B cell (primary cell): Measurements from ENCODE around the gene GTPBP6. TPM values are rescaled to one million over a fixed set of nuclear protein-coding genes. Genes with fewer than 3 reads are reported as not detected.

ENCODE experiments used
- ATAC-seq: fragments of 200-7000 bp; cut with Tn5 transposase; one replicate; pipeline ENCODE4 v1.10.0; 2021; ENCODE audit warnings: low read depth, mild to moderate bottlenecking, moderate number of reproducible peaks, moderate library complexity
- CTCF ChIA-PET: fragments of 350-600 bp; sonication (Branson Sonifier 250); formaldehyde crosslinking; loops from one replicate; lab custom pipeline; 2021; ENCODE audit warnings: antibody characterized with exemption, inconsistent platforms; lab: Charles Lee
- POLR2A ChIA-PET: fragments of 350-600 bp; sonication (Branson Sonifier 250); formaldehyde crosslinking; loops from one replicate; lab custom pipeline; 2021; ENCODE audit warnings: antibody characterized with exemption; lab: Charles Lee
- DNase-seq: peaks from one replicate; pipeline ENCODE4 v3.0.0; 2013
- H2AFZ ChIP-seq: 2 replicates; pipeline ENCODE4 v1.6.1; 2012; ENCODE audit warnings: mild to moderate bottlenecking, low read depth, low read length; ENCODE audit not compliant: insufficient read depth, poor library complexity, severe bottlenecking
- H3K27ac ChIP-seq, 2 donors: 1 replicate in 1 of 2; 2 replicates in 1 of 2; pipeline ENCODE4 v1.5.1; 2012 to 2013; ENCODE audit warnings: low read length in 2 of 2, mild to moderate bottlenecking in 2 of 2, moderate library complexity in 1 of 2
- H3K27me3 ChIP-seq, 4 experiments: fragments of 200-600 bp in 1 of 4; sonication (generic) in 1 of 4; replicated peaks in 1 of 4; 1 replicate in 2 of 4; 2 replicates in 2 of 4; pipeline versions ENCODE4 v1.6.1 to v1.7.0; 2013 to 2016; ENCODE audit warnings: low read length in 3 of 4, mild to moderate bottlenecking in 2 of 4, mixed read lengths in 1 of 4, moderate library complexity in 1 of 4; ENCODE audit not compliant: insufficient read depth in 4 of 4, control insufficient read depth in 3 of 4; ENCODE audit errors: control extremely low read depth in 1 of 4
- H3K36me3 ChIP-seq, 2 experiments: replicated peaks in 1 of 2; 1 replicate in 1 of 2; 2 replicates in 1 of 2; pipeline versions ENCODE4 v1.6.1 to v1.7.1; 2013; ENCODE audit warnings: low read length in 1 of 2; ENCODE audit not compliant: insufficient read depth in 2 of 2, control insufficient read depth in 1 of 2; ENCODE audit errors: control extremely low read depth in 1 of 2, extremely low read depth in 1 of 2
- H3K4me1 ChIP-seq, 2 donors: fragments of 200-600 bp in 1 of 2; sonication (generic) in 1 of 2; 1 replicate in 1 of 2; 2 replicates in 1 of 2; pipeline versions ENCODE4 v1.5.1 to v1.6.1; 2013 to 2017; ENCODE audit warnings: low read length in 2 of 2; ENCODE audit not compliant: control insufficient read depth in 2 of 2, insufficient read depth in 2 of 2
- H3K4me2 ChIP-seq: replicated peaks from 2 replicates; pipeline ENCODE3; 2012; ENCODE audit warnings: mild to moderate bottlenecking, low read depth, low read length; ENCODE audit not compliant: poor library complexity, severe bottlenecking
- H3K4me3 ChIP-seq, 5 experiments: fragments of 200-600 bp in 1 of 5; sonication (generic) in 1 of 5; 1 replicate in 3 of 5; 2 replicates in 2 of 5; pipeline versions ENCODE4 v1.5.1 to v1.7.0; 2011 to 2016; ENCODE audit warnings: low read length in 4 of 5, mild to moderate bottlenecking in 4 of 5, low read depth in 2 of 5, control low read depth in 1 of 5, moderate library complexity in 1 of 5; ENCODE audit not compliant: insufficient read depth in 1 of 5; ENCODE audit errors: control extremely low read depth in 1 of 5, extremely low read depth in 1 of 5
- H3K79me2 ChIP-seq: fragments of 200-600 bp; sonication (generic); one replicate; pipeline ENCODE4 v1.6.0; 2016; ENCODE audit warnings: low read length; ENCODE audit not compliant: control insufficient read depth, insufficient read depth
- H3K9ac ChIP-seq: fragments of 200-600 bp; sonication (generic); 2 replicates; pipeline ENCODE4 v1.6.1; 2017; ENCODE audit warnings: mild to moderate bottlenecking, low read length, moderate library complexity
- H3K9me3 ChIP-seq, 3 donors: one replicate each; pipeline versions ENCODE4 v1.6.1 to v1.7.1; 2013; ENCODE audit warnings: low read length in 2 of 3; ENCODE audit not compliant: control insufficient read depth in 2 of 3, insufficient read depth in 1 of 3; ENCODE audit errors: control extremely low read depth in 1 of 3
- H4K20me1 ChIP-seq: 2 replicates; pipeline ENCODE4 v1.6.0; 2012; ENCODE audit warnings: mild to moderate bottlenecking, low read length; ENCODE audit not compliant: insufficient read depth, control insufficient read depth, poor library complexity, severe bottlenecking
- H3K27ac Mint-ChIP-seq: one replicate; pipeline ENCODE4 v1.8.0; 2021; ENCODE audit warnings: mixed read lengths
- H3K27me3 Mint-ChIP-seq: one replicate; pipeline ENCODE4 v1.8.0; 2021; ENCODE audit warnings: mixed read lengths
- H3K4me1 Mint-ChIP-seq: one replicate; pipeline ENCODE4 v1.8.0; 2021; ENCODE audit warnings: mixed read lengths
- H3K4me3 Mint-ChIP-seq: one replicate; pipeline ENCODE4 v1.8.0; 2021; ENCODE audit warnings: mixed read lengths
- H3K9me3 Mint-ChIP-seq: one replicate; pipeline ENCODE4 v1.8.0; 2022; ENCODE audit warnings: mixed read lengths; ENCODE audit not compliant: insufficient read depth
- CTCF ChIP-seq: fragments of 200-600 bp; IDR thresholded peaks from one replicate; pipeline ENCODE4 v1.8.0; 2022; ENCODE audit warnings: antibody characterized with exemption, mild to moderate bottlenecking
- EZH2 ChIP-seq: IDR thresholded peaks from 2 replicates; pipeline ENCODE4 v1.6.1; 2012; ENCODE audit warnings: borderline replicate concordance, low read depth, mild to moderate bottlenecking, moderate library complexity, low read length; ENCODE audit not compliant: insufficient read depth, poor library complexity, severe bottlenecking
- WGBS: methylation state at CpG from one replicate; pipeline ENCODE4 v1.1.5; 2013; ENCODE audit warnings: missing lambda C conversion rate; ENCODE audit not compliant: insufficient coverage; 5-methylcytosine and 5-hydroxymethylcytosine counted together
- intact Hi-C: fragments of 100-400 bp; cut with micrococcal nuclease; formaldehyde crosslinking; loops from one replicate; pipeline ENCODE4 v1.10.0; 2022
- polyA plus RNA-seq: library from polyadenylated mRNA; depleted of rRNA; stranded (reverse); fragments of >200 nt; gene quantifications from 2 replicates; pipeline ENCODE4 v1.2.3, GENCODE V29; 2012
- total RNA-seq, 2 donors: library from RNA; stranded (reverse); fragments of 120-200 nt in 1 of 2; gene quantifications; 1 replicate in 1 of 2; 2 replicates in 1 of 2; pipeline versions ENCODE4 v1.2.3 to v1.2.4, GENCODE V29; 2013 to 2022

Gene GTPBP6
- total and polyA plus RNA-seq, 2 donors (not counting 1 experiment from before 2014, with no cell fraction given): 72.9 to 82.9 TPM

- Mint-ChIP-seq H3K4me3 (no peak overlapping the region), H3K27ac (no peak overlapping the region), H3K27me3 (no peaks in the 10 kb centered on the region), H3K4me1 (no peaks in the 10 kb centered on the region), H3K9me3 (no peaks in the 10 kb centered on the region)
- intact Hi-C loops: no loop called here
- H3K27me3 ChIP-seq: peaks cover 0 to 20% (median 5%) of the 10 kb centered on the region in 4 experiments
- no peak overlapping the region for H3K27ac ChIP-seq
- WGBS: 96% methylated on average over 19 of the region's 23 CpGs
- no peaks in the 10 kb centered on the region for H4K20me1 ChIP-seq
- ATAC-seq (no peak), DNase-seq (no peak)
- TF ChIP-seq EZH2 (no peak), CTCF (no peak)
- no peak overlapping the region for H3K4me2 ChIP-seq
- H3K4me3 ChIP-seq: no peak overlapping the region
- no peaks in the 10 kb centered on the region for H3K79me2 ChIP-seq
- H3K9ac ChIP-seq: no peak overlapping the region
- POLR2A ChIA-PET: no interaction called here
- peaks cover 15 to 16% of the 10 kb centered on the region in 2 donors for H3K4me1 ChIP-seq
- peaks cover 0 to 7% of the 10 kb centered on the region in 2 experiments for H3K36me3 ChIP-seq
- H2AFZ ChIP-seq: no peak overlapping the region
- CTCF ChIA-PET: no interaction called here
- H3K9me3 ChIP-seq: peaks cover 0 to 14% (median 0%) of the 10 kb centered on the region in 3 donors
Observed at GRCh38 chrX:332496-332860, 13.9 kb upstream of the GTPBP6 start.

GRCh38 chrX:331825-332495, 13.4 kb upstream of the GTPBP6 start:
- Histone ChIP-seq H3K9me3 (peaks cover 0 to 12% (median 0%) of the 10 kb centered on the region in 3 donors), H3K27me3 (peaks cover 0 to 20% (median 5%) of the 10 kb centered on the region in 4 experiments), H3K9ac (peak overlapping the region; percentile 41), H3K36me3 (peaks cover 0 to 6% of the 10 kb centered on the region in 2 experiments), H3K4me2 (peak overlapping the region; percentile 68), H3K27ac (no peak overlapping the region), H2AFZ (peak overlapping the region; percentile 31), H3K4me3 (peak overlapping the region in 1 of 5 experiments; percentile 52), H3K4me1 (peaks cover 15 to 16% of the 10 kb centered on the region in 2 donors), H3K79me2 (no peaks in the 10 kb centered on the region), H4K20me1 (no peaks in the 10 kb centered on the region)
- intact Hi-C loops: no loop called here
- no peak for ATAC-seq
- CTCF ChIA-PET: no interaction called here
- no peaks in the 10 kb centered on the region for H3K27me3 Mint-ChIP-seq
- TF ChIP-seq CTCF (no peak), EZH2 (no peak)
- 70% methylated on average over 27 of the region's 35 CpGs for WGBS
- no peaks in the 10 kb centered on the region for H3K9me3 Mint-ChIP-seq
- no peak overlapping the region for H3K4me3 Mint-ChIP-seq
- H3K4me1 Mint-ChIP-seq: no peaks in the 10 kb centered on the region
- no peak for DNase-seq
- no peak overlapping the region for H3K27ac Mint-ChIP-seq
- POLR2A ChIA-PET: no interaction called here
